ENCODE results near the gene DRC7.
A peak's percentile ranks its signal among the peaks of the same experiment; 100 is the strongest.

DRC7 gene

GRCh38 chr16:57714047-57714446, 19.4 kb downstream of the DRC7 start:
- H3K36me3 ChIP-seq (ENCODE audit: control insufficient read depth, insufficient read depth, low read length) = no peaks in the 10 kb centered on the region
- no peaks in the 10 kb centered on the region; the same call in none of the 2 replicates for H3K27me3 ChIP-seq (replicated peaks; ENCODE audit: control insufficient read depth, insufficient read depth, low read length)
- no peak for TF ChIP-seq CTCF (IDR thresholded peaks at IDR 0.05; ENCODE audit: insufficient read depth, low read length, poor library complexity, severe bottlenecking)
- H3K4me3 ChIP-seq (replicated peaks; ENCODE audit: low read depth, low read length) = no peak overlapping the region
- no peak for DNase-seq (ENCODE audit: extremely low read depth, insufficient read length)

GRCh38 chr16:57720142-57720575, 25.6 kb downstream of the DRC7 start:
- H3K36me3 ChIP-seq (ENCODE audit: control insufficient read depth, insufficient read depth, low read length) = no peaks in the 10 kb centered on the region
- TF ChIP-seq CTCF (IDR thresholded peaks at IDR 0.05; ENCODE audit: insufficient read depth, low read length, poor library complexity, severe bottlenecking) = peak; percentile 70
- no peak overlapping the region for H3K4me3 ChIP-seq (replicated peaks; ENCODE audit: low read depth, low read length)
- no peak for DNase-seq (ENCODE audit: extremely low read depth, insufficient read length)
- H3K27me3 ChIP-seq (replicated peaks; ENCODE audit: control insufficient read depth, insufficient read depth, low read length) = no peaks in the 10 kb centered on the region

GRCh38 chr16:57721356-57722209, 27.0 kb downstream of the DRC7 start:
- no peak for DNase-seq (ENCODE audit: extremely low read depth, insufficient read length)
- Histone ChIP-seq H3K27me3 (replicated peaks; ENCODE audit: control insufficient read depth, insufficient read depth, low read length) (no peaks in the 10 kb centered on the region), H3K36me3 (ENCODE audit: control insufficient read depth, insufficient read depth, low read length) (no peaks in the 10 kb centered on the region), H3K4me3 (replicated peaks; ENCODE audit: low read depth, low read length) (no peak overlapping the region)
- TF ChIP-seq CTCF (IDR thresholded peaks at IDR 0.05; ENCODE audit: insufficient read depth, low read length, poor library complexity, severe bottlenecking) = no peak

GRCh38 chr16:57722210-57722499, 27.5 kb downstream of the DRC7 start:
- DNase-seq (ENCODE audit: extremely low read depth, insufficient read length) = no peak
- no peak for TF ChIP-seq CTCF (IDR thresholded peaks at IDR 0.05; ENCODE audit: insufficient read depth, low read length, poor library complexity, severe bottlenecking)

GRCh38 chr16:57722651-57723050, 28.0 kb downstream of the DRC7 start:
- H3K27me3 ChIP-seq (replicated peaks; ENCODE audit: control insufficient read depth, insufficient read depth, low read length) = no peaks in the 10 kb centered on the region
- TF ChIP-seq CTCF (IDR thresholded peaks at IDR 0.05; ENCODE audit: insufficient read depth, low read length, poor library complexity, severe bottlenecking) = no peak
- H3K4me3 ChIP-seq (replicated peaks; ENCODE audit: low read depth, low read length) = no peak overlapping the region
- DNase-seq (ENCODE audit: extremely low read depth, insufficient read length) = no peak
- H3K36me3 ChIP-seq (ENCODE audit: control insufficient read depth, insufficient read depth, low read length) = no peaks in the 10 kb centered on the region

More at GRCh38 chr16:57722210-57722499, 27.5 kb downstream of the DRC7 start:
- Histone ChIP-seq H3K27me3 (replicated peaks; ENCODE audit: control insufficient read depth, insufficient read depth, low read length) (no peaks in the 10 kb centered on the region), H3K4me3 (replicated peaks; ENCODE audit: low read depth, low read length) (no peak overlapping the region), H3K36me3 (ENCODE audit: control insufficient read depth, insufficient read depth, low read length) (no peaks in the 10 kb centered on the region)
